Stimulated activated CD8-positive, alpha-beta memory T cell treated with anti-CD3 and anti-CD28 coated beads, Interleukin-12 subunit alpha, Interleukin-12 subunit beta, amount 100 ng/mL, for 1 hour (primary cell): ENCODE results near the gene KLHDC8A.

Experiments used
- DNase-seq: peaks from one replicate; pipeline ENCODE4 v3.0.0-alpha.2; 2020; ENCODE audit warnings: low read depth

Gene KLHDC8A

GRCh38 chr1:205343431-205344065 is 13.2 kb downstream of the KLHDC8A start:
- DNase-seq, result no peak

- no peak for DNase-seq
Observed at GRCh38 chr1:205342986-205343385, 13.7 kb downstream of the KLHDC8A start.

DNA sequence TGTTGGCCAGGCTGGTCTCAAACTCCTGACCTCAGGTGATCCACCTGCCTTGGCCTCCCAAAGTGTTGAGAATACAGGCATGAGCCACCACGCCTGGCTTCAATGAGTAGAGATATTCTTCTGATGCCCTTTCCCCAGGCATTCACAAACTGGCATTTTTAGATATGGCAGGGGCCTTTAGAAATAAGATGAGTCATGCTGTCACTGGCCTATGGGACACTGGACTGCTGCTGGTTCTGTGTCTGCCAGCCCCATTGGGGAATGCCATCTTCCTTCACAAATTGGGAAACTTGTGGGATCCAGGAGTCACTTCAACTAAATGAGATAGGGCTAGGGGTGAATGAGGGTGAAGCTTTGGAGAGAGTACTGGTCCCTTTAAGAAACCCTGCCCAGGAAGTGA is 16.0 kb downstream of the KLHDC8A start:
- no peak for DNase-seq

DNA sequence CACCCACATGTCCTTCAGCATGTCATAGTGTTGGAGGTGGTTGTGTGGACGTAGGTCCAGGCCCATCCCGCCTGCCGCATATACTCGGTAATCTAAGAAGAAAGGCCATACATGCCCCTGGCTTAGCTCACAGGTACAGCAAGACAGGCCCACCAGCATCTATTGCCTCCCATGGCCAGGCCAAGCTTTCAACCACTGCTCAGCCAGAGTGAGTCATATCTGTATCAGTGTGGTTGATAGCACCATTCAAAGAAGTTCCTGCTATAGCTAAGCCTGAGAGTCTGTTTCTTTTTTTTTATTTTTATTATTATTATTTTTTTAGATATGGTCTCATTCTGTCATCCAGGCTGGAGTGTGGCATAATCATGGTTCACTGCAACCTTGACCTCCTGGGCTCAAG is 17.0 kb downstream of the KLHDC8A start:
- DNase-seq, result no peak

DNA sequence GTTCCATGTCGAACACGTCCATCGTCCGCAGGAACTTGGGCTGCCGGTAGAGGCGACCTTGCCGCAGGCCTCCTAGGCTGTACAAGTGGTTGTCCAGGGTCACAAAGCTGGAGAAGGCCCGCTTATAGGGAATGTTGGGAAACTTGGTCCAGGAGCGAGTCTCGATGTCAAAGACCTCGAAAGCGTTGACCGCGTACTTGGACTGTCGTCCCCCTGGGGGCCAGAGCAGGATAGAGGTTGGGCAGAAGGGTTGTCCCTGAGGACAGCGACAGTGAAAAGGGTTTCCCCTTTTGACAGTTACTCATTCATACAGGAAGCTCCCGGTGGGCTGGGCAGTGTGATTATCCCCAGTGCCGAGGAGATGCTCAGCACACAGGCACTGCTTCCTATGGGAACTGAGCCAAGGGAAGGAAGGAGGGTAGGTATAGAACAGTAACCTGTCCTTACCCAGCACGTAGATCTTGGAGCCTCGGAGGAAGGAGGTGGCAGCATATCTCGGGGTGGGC is 17.5 kb downstream of the KLHDC8A start:
- DNase-seq, result no peak

DNA sequence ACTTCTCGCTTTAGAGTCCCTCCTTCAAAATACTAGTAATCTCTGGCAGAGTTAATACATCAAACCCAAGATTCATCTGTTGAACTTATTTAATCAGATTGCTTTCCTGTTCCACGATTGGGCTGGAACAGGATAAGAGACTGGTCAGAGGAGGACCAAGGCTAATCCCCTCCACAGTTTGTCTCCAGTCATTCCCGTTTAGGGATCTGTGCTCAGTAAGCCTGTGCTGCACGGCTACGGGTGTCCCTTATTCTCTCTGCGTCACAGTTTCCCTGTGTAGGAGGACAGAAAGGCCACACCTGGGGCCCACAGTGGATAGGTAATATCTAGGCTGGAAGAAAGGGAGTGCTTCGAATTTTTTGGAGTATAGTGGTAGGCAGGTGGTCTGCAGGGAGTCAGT is 18.7 kb downstream of the KLHDC8A start:
- no peak for DNase-seq

- no peak for DNase-seq
Observed at GRCh38 chr1:205337481-205337880, 19.2 kb downstream of the KLHDC8A start.

GRCh38 chr1:205335692-205336091 is 21.0 kb downstream of the KLHDC8A start:
- DNase-seq, result peak; percentile 66

GRCh38 chr1:205332015-205332791 is 24.5 kb downstream of the KLHDC8A start:
- no peak for DNase-seq

GRCh38 chr1:205330150-205330549 is 26.6 kb downstream of the KLHDC8A start:
- no peak for DNase-seq

GRCh38 chr1:205329719-205330118 is 27.0 kb downstream of the KLHDC8A start:
- no peak for DNase-seq

DNA sequence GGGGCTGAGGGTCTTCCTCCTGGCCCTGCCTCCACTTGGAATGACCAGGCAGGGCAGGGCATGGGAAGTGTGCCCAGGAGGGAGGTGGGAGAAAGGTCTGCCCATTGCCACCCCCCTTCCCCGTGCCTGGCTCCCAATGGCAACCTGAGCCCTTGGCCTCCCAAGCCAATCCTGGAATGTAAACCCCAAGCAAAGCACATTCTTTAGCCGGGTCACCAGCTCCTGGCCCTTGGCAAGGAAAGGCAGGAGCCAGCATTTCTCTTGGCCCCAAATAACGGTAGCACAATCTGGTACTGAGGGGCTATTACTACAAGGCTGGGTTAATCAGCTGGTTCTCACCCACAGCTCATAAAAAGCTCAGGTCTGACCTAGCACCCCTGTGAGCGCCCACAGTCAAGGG is 28.2 kb downstream of the KLHDC8A start:
- DNase-seq, result no peak

GRCh38 chr1:205326812-205327466 is 29.8 kb downstream of the KLHDC8A start:
- DNase-seq, result no peak

- peak; percentile 43 for DNase-seq
Observed at GRCh38 chr1:205325334-205325884, 31.3 kb downstream of the KLHDC8A start.

- no peak for DNase-seq
Observed at GRCh38 chr1:205324781-205325180, 31.9 kb downstream of the KLHDC8A start.

GRCh38 chr1:205323794-205324193 is 32.9 kb downstream of the KLHDC8A start:
- DNase-seq, result no peak

GRCh38 chr1:205321959-205322283 is 34.8 kb downstream of the KLHDC8A start:
- DNase-seq, result no peak

GRCh38 chr1:205321162-205321958 is 35.4 kb downstream of the KLHDC8A start, which contains the start of gene NUAK2:
Gene NUAK2 (minus strand): TSS chr1:205321745. CDS start chr1:205321628, 117 bp downstream.
- peak; percentile 72 for DNase-seq

GRCh38 chr1:205319081-205320018 is 37.4 kb downstream of the KLHDC8A start:
- no peak for DNase-seq

- DNase-seq, result no peak
Observed at GRCh38 chr1:205318231-205318991, 38.3 kb downstream of the KLHDC8A start.
